Measurements from ENCODE around the gene CNTN1. TPM values are rescaled to one million over a fixed set of nuclear protein-coding genes. Genes with fewer than 3 reads are reported as not detected.

The CNTN1 gene
- polyA plus RNA-seq, 1 donor from 2014 or later: 101 TPM

DNA sequence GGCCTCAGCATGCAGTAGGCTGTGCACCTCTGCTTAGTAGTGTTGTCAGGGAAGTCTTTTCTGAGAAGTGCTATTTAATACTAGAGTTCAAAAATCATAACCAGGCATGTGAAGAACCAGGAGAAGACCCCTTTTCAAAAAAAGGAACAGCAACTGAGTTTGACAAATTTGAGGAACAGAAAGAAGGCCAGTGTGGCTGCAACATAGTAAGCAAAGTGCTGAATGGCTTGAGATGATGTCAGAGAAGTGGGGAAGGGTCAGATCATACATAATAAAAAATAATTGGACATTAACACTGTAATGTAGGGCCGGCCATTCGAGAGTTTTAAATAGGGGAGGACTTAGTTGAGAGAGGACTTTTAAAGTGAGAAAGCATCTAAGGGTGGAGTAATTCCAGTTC, 11.1 kb upstream of the CNTN1 start:
- Histone ChIP-seq H3K4me3 (ENCODE audit: low read length) (no peak overlapping the region), H3K9me3 (ENCODE audit: low read length) (no peaks in the 10 kb centered on the region), H3K79me2 (replicated peaks; ENCODE audit: insufficient read depth, low read length) (no peaks in the 10 kb centered on the region), H3K27ac (ENCODE audit: low read length) (no peak overlapping the region), H3K36me3 (ENCODE audit: insufficient read depth, low read length) (no peaks in the 10 kb centered on the region), H3F3A (ENCODE audit: insufficient read depth, low read length, poor library complexity, severe bottlenecking) (no peaks in the 10 kb centered on the region), H3K27me3 (ENCODE audit: insufficient read depth, low read depth, low read length) (no peaks in the 10 kb centered on the region), H3K4me2 (ENCODE audit: low read length) (no peak overlapping the region), H4K20me1 (ENCODE audit: insufficient read depth) (no peaks in the 10 kb centered on the region), H3K9ac (ENCODE audit: low read length) (no peak overlapping the region), H2AFZ (ENCODE audit: low read depth, low read length) (no peak overlapping the region), H3K9me2 (ENCODE audit: insufficient read depth, low read length) (no peaks in the 10 kb centered on the region)
- no peak for TF ChIP-seq POLR2AphosphoS5 (IDR thresholded peaks at IDR 0.05)
- TF ChIP-seq MXI1 (conservative IDR thresholded peaks at IDR 0.05; ENCODE audit: poor library complexity, severe bottlenecking): no peak
- TF ChIP-seq, protein P1, sequence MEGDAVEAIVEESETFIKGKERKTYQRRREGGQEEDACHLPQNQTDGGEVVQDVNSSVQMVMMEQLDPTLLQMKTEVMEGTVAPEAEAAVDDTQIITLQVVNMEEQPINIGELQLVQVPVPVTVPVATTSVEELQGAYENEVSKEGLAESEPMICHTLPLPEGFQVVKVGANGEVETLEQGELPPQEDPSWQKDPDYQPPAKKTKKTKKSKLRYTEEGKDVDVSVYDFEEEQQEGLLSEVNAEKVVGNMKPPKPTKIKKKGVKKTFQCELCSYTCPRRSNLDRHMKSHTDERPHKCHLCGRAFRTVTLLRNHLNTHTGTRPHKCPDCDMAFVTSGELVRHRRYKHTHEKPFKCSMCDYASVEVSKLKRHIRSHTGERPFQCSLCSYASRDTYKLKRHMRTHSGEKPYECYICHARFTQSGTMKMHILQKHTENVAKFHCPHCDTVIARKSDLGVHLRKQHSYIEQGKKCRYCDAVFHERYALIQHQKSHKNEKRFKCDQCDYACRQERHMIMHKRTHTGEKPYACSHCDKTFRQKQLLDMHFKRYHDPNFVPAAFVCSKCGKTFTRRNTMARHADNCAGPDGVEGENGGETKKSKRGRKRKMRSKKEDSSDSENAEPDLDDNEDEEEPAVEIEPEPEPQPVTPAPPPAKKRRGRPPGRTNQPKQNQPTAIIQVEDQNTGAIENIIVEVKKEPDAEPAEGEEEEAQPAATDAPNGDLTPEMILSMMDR (IDR thresholded peaks at IDR 0.05; ENCODE audit: poor library complexity, severe bottlenecking): no peak
- TF ChIP-seq EP300 (conservative IDR thresholded peaks at IDR 0.05; ENCODE audit: poor library complexity, severe bottlenecking): no peak
- no peak for TF ChIP-seq TAF1 (IDR thresholded peaks at IDR 0.05; ENCODE audit: low read depth)
- TF ChIP-seq, protein P2, sequence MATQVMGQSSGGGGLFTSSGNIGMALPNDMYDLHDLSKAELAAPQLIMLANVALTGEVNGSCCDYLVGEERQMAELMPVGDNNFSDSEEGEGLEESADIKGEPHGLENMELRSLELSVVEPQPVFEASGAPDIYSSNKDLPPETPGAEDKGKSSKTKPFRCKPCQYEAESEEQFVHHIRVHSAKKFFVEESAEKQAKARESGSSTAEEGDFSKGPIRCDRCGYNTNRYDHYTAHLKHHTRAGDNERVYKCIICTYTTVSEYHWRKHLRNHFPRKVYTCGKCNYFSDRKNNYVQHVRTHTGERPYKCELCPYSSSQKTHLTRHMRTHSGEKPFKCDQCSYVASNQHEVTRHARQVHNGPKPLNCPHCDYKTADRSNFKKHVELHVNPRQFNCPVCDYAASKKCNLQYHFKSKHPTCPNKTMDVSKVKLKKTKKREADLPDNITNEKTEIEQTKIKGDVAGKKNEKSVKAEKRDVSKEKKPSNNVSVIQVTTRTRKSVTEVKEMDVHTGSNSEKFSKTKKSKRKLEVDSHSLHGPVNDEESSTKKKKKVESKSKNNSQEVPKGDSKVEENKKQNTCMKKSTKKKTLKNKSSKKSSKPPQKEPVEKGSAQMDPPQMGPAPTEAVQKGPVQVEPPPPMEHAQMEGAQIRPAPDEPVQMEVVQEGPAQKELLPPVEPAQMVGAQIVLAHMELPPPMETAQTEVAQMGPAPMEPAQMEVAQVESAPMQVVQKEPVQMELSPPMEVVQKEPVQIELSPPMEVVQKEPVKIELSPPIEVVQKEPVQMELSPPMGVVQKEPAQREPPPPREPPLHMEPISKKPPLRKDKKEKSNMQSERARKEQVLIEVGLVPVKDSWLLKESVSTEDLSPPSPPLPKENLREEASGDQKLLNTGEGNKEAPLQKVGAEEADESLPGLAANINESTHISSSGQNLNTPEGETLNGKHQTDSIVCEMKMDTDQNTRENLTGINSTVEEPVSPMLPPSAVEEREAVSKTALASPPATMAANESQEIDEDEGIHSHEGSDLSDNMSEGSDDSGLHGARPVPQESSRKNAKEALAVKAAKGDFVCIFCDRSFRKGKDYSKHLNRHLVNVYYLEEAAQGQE (IDR thresholded peaks at IDR 0.05; ENCODE audit: borderline replicate concordance): no peak
- TF ChIP-seq RAD21 (conservative IDR thresholded peaks at IDR 0.05): no peak
- no peak for TF ChIP-seq EZH2 (IDR thresholded peaks at IDR 0.05; ENCODE audit: borderline replicate concordance, insufficient read depth, low read length, poor library complexity, severe bottlenecking)
- no peak for TF ChIP-seq SMC3 (conservative IDR thresholded peaks at IDR 0.05; ENCODE audit: poor library complexity)

DNA sequence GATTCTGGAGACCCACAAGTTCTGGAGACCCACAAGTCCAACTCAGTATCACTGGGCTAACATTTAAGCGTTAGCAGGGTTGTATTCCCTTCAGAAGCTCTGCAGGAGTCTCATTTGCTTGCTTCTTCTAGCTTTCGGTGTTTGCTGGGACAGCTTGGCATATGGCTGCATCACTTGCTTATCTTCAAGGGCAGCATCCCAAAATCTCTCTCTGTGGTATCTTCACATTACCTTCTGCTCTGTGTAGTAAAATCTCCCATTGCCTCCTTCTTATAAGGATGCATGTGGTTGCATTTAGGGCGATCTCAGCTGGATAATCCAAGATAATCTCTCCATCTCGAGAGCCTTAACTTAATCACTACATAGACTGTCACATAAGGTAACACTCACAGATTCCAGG, 7.3 kb upstream of the CNTN1 start:
- Histone ChIP-seq H3K9me3 (ENCODE audit: low read length) (no peaks in the 10 kb centered on the region), H3F3A (ENCODE audit: insufficient read depth, low read length, poor library complexity, severe bottlenecking) (no peaks in the 10 kb centered on the region), H2AFZ (ENCODE audit: low read depth, low read length) (no peak overlapping the region), H3K36me3 (ENCODE audit: insufficient read depth, low read length) (no peaks in the 10 kb centered on the region), H3K27me3 (ENCODE audit: insufficient read depth, low read depth, low read length) (no peaks in the 10 kb centered on the region), H3K79me2 (replicated peaks; ENCODE audit: insufficient read depth, low read length) (no peaks in the 10 kb centered on the region), H3K9me2 (ENCODE audit: insufficient read depth, low read length) (no peaks in the 10 kb centered on the region), H3K9ac (ENCODE audit: low read length) (no peak overlapping the region), H3K27ac (ENCODE audit: low read length) (no peak overlapping the region), H3K4me3 (ENCODE audit: low read length) (no peak overlapping the region), H3K4me2 (ENCODE audit: low read length) (no peak overlapping the region), H4K20me1 (ENCODE audit: insufficient read depth) (no peaks in the 10 kb centered on the region)
- TF ChIP-seq RAD21 (conservative IDR thresholded peaks at IDR 0.05) (no peak), EZH2 (IDR thresholded peaks at IDR 0.05; ENCODE audit: borderline replicate concordance, insufficient read depth, low read length, poor library complexity, severe bottlenecking) (no peak), EP300 (conservative IDR thresholded peaks at IDR 0.05; ENCODE audit: poor library complexity, severe bottlenecking) (no peak), TAF1 (IDR thresholded peaks at IDR 0.05; ENCODE audit: low read depth) (no peak)
- TF ChIP-seq, protein P1 (IDR thresholded peaks at IDR 0.05; ENCODE audit: poor library complexity, severe bottlenecking): no peak
- TF ChIP-seq, protein P2 (IDR thresholded peaks at IDR 0.05; ENCODE audit: borderline replicate concordance): no peak

All from neural cell (in vitro differentiated cells).